Activated B cell treated with CpG ODN at 0.5 μM for 24 hours (primary cell): Measurements from ENCODE around the gene SDK2. TPM values are rescaled to one million over a fixed set of nuclear protein-coding genes. Genes with fewer than 3 reads are reported as not detected.

Experiments used
- ATAC-seq: fragments of 200-7000 bp; cut with Tn5 transposase; one replicate; pipeline ENCODE4 v1.10.0; 2021; ENCODE audit warnings: low read depth, mild to moderate bottlenecking, moderate library complexity
- CTCF ChIA-PET: fragments of 350-600 bp; sonication (Branson Sonifier 250); formaldehyde crosslinking; loops from one replicate; lab custom pipeline; 2021; ENCODE audit warnings: antibody characterized with exemption; lab: Charles Lee
- POLR2A ChIA-PET: fragments of 350-600 bp; sonication (Branson Sonifier 250); formaldehyde crosslinking; loops from one replicate; lab custom pipeline; 2021; ENCODE audit warnings: antibody characterized with exemption; lab: Charles Lee
- DNase-seq: peaks from one replicate; pipeline ENCODE4 v3.0.0; 2022
- H3K27ac Mint-ChIP-seq: one replicate; pipeline ENCODE4 v1.8.0; 2020; ENCODE audit warnings: mixed read lengths
- H3K27me3 Mint-ChIP-seq: one replicate; pipeline ENCODE4 v1.8.0; 2021; ENCODE audit warnings: mixed read lengths
- H3K36me3 Mint-ChIP-seq: one replicate; pipeline ENCODE4 v1.8.0; 2021; ENCODE audit warnings: low read depth, mixed read lengths
- H3K4me1 Mint-ChIP-seq: one replicate; pipeline ENCODE4 v1.8.0; 2021; ENCODE audit warnings: mixed read lengths
- H3K4me3 Mint-ChIP-seq: one replicate; pipeline ENCODE4 v1.8.0; 2020; ENCODE audit warnings: mild to moderate bottlenecking, mixed read lengths
- H3K9me3 Mint-ChIP-seq: one replicate; pipeline ENCODE4 v1.8.0; 2020; ENCODE audit warnings: mixed read lengths
- CTCF ChIP-seq: fragments of 200-600 bp; IDR thresholded peaks from one replicate; pipeline ENCODE4 v1.8.0; 2022; ENCODE audit warnings: antibody characterized with exemption, mild to moderate bottlenecking
- intact Hi-C: fragments of 100-400 bp; cut with micrococcal nuclease; formaldehyde crosslinking; loops from one replicate; pipeline ENCODE4 v1.15.1; 2024
- total RNA-seq: library from RNA; stranded (reverse); gene quantifications from 2 replicates; pipeline ENCODE4 v1.2.3, GENCODE V29; 2022

The SDK2 gene
- total RNA-seq, 1 donor from 2014 or later: 2.5 TPM

- H3K4me3 Mint-ChIP-seq: no peak overlapping the region
- H3K4me1 Mint-ChIP-seq: peaks cover 7% of the 10 kb centered on the region
- ChIA-PET CTCF (no interaction called here), POLR2A (no interaction called here)
- H3K27me3 Mint-ChIP-seq: peaks cover 12% of the 10 kb centered on the region
- DNase-seq (no peak), ATAC-seq (no peak)
- H3K9me3 Mint-ChIP-seq: no peaks in the 10 kb centered on the region
- H3K36me3 Mint-ChIP-seq: no peaks in the 10 kb centered on the region
- H3K27ac Mint-ChIP-seq: no peak overlapping the region
- TF ChIP-seq CTCF: no peak
- intact Hi-C loops: no loop called here
These were observed 19.4 kb upstream of the SDK2 start for GRCh38 chr17:73663614-73664013.

- Mint-ChIP-seq H3K4me1 (peaks cover 5% of the 10 kb centered on the region), H3K27me3 (peaks cover 13% of the 10 kb centered on the region), H3K4me3 (no peak overlapping the region), H3K9me3 (no peaks in the 10 kb centered on the region), H3K36me3 (no peaks in the 10 kb centered on the region), H3K27ac (no peak overlapping the region)
- intact Hi-C loops: no loop called here
- TF ChIP-seq CTCF: no peak
- no peak for ATAC-seq
- DNase-seq: no peak
- ChIA-PET CTCF (no interaction called here), POLR2A (no interaction called here)
These were observed 16.1 kb upstream of the SDK2 start for GRCh38 chr17:73660366-73660765.

GRCh38 chr17:73658821-73659515, 14.7 kb upstream of the SDK2 start:
- Mint-ChIP-seq H3K4me1 (peaks cover 5% of the 10 kb centered on the region), H3K27ac (no peak overlapping the region), H3K4me3 (no peak overlapping the region), H3K36me3 (peaks cover 5% of the 10 kb centered on the region), H3K27me3 (peaks cover 16% of the 10 kb centered on the region), H3K9me3 (peaks cover 10% of the 10 kb centered on the region)
- ChIA-PET CTCF (no interaction called here), POLR2A (no interaction called here)
- ATAC-seq: no peak
- intact Hi-C loops: no loop called here
- DNase-seq: no peak
- TF ChIP-seq CTCF: no peak

- no peak for TF ChIP-seq CTCF
- Mint-ChIP-seq H3K27me3 (peaks cover 16% of the 10 kb centered on the region), H3K4me3 (no peak overlapping the region), H3K9me3 (peaks cover 16% of the 10 kb centered on the region), H3K27ac (no peak overlapping the region), H3K36me3 (peaks cover 5% of the 10 kb centered on the region), H3K4me1 (peaks cover 5% of the 10 kb centered on the region)
- POLR2A ChIA-PET: no interaction called here
- ATAC-seq: no peak
- no peak for DNase-seq
- intact Hi-C loops: no loop called here
- CTCF ChIA-PET: no interaction called here
These were observed 13.3 kb upstream of the SDK2 start for GRCh38 chr17:73657473-73658116.

- intact Hi-C loops: no loop called here
- peaks cover 16% of the 10 kb centered on the region for H3K9me3 Mint-ChIP-seq
- CTCF ChIA-PET: no interaction called here
- POLR2A ChIA-PET: no interaction called here
- H3K4me3 Mint-ChIP-seq: no peak overlapping the region
- H3K27ac Mint-ChIP-seq: no peak overlapping the region
- peaks cover 5% of the 10 kb centered on the region for H3K4me1 Mint-ChIP-seq
- H3K27me3 Mint-ChIP-seq: peaks cover 17% of the 10 kb centered on the region
- no peak for DNase-seq
- H3K36me3 Mint-ChIP-seq: peaks cover 5% of the 10 kb centered on the region
- TF ChIP-seq CTCF: no peak
- no peak for ATAC-seq
These were observed 10.0 kb upstream of the SDK2 start for GRCh38 chr17:73654241-73654640.
